Fibroblast of skin of right quadriceps (primary cell): ENCODE results near the gene PPP1R2C.

Source experiments
- DNase-seq: peaks from one replicate; pipeline ENCODE4 v3.0.0-alpha.2; 2013

The PPP1R2C gene

DNA sequence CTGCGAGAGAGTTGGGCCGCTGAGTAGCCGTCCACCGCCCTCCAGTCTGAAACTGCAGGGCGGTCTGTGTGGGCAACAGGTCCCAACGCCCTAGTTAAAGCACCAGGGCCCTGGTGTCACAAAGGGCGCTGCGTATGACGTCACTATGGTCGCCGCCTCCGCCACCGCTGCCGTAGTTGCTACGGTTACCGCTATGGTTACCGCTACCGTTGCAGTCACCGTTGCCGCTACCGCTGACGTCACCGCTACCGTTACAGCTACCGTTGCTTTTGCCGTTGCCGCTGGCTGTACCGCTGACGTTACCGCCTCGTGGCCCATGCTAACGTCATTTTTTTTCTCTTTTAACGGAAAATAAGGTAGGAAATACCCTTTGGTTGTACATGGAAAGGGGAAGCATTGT is at the start of gene PPP1R2C:
TSS of gene PPP1R2C (minus strand) at position 68 of the 400 bp plus-strand sequence. CDS start 84 bp downstream, outside the sequence.
- DNase-seq, result no peak

DNA sequence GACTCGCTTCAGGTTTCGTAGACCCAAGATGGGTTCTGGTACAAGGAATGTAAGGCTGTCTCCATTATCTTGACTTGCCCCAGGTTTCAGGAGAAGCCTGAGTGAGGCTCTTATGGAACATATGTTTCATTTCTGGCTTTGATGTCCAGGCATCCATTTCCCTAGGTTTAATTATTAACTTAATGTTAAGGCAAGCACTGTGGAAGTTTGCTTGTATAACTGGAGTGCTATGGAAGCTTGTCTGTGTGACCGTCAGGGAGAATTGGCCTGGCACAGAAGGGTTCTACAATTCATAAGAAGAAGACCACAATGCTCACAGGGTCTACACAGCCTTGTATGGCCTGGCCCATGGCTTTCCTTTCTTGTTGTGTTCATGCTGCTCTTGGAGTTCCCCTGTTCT is 47.2 kb upstream of the PPP1R2C start:
- DNase-seq, result no peak

GRCh38 chrX:42824541-42824940 is 46.6 kb upstream of the PPP1R2C start:
- DNase-seq, result no peak

DNA sequence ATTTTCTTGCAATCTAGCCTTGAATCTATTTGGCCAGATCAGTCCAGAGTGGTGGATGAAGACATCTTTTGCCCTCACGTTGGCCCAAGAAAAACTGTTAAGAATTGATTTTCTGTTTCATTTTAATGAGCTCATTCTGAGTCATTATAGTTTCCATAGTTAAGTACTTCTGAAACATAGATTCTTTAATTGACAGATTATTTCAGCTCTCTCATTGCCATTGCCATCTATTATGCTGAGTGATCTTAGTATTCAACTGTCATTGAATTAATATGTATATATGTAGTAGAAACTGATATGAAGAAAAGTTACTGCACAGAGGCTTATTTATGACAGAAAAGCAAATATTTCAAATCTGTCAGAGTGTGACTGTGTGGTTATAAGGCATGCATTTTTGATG is 45.5 kb upstream of the PPP1R2C start:
- no peak for DNase-seq

DNA sequence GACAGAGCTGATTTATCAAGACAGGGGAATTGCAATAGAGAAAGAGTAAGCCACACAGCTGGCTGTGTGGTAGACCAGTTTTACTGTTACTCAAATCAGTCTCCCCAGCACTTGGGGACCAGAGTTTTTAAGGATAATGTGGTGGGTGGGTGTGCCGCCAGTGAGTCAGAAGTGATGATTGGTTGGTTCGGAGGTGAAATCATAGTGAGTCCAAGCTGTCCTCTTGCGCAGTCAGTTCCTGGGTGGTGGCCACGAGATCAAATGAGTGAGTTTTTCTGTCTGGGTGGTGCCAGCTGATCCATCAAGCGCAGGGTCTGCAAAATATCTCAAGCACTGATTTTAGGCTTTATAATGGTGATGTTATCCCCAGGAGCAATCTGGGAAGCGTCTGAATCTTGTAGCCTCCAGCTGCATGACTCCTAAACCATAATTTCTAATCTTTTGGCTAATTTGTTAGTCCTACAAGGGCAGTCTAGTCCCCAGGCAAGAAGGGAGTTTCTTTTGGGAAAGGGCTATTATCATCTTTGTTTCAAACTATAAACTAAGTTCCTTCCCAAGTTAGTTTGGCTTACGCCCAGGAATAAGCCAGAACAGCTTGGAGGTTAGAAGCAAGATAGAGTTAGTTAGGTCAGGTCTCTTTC is 44.0 kb upstream of the PPP1R2C start:
- DNase-seq, result no peak

DNA sequence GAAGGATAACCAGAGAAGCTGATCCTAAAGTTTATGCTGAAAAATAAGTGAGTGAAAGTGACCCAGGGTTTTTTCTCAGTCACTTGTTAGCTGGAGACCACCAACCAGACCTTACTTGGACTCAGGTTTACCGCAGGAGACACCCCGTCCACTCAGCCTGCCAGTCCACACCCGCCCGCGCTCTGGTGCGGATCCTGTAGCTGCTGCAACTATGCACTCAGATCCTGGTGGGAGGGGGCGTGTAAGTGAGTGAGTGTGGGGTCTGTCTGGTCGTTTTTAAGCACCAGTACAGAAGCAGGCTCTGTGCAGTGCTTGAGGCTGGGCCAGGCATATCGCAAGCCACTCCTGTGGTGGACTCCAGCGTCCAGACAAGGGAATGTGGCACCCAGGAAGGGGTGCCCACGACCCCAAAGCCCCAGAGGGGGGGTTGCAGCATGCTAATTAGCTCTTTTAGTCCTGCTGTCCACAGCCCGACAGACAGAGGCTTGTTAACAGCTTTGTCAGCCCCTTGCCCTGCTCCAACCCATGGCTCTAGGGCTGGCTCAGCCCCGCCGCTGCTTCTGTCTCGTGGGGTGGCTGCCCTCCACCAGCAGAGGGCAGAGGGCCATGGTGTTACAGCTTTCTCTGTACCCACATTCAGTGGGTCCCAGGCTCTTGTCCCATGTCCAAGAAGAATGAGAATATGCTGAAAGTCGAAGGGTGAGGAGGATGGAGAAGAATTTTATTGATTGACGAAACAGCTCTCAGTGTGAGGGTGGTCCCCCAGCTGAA is 40.4 kb upstream of the PPP1R2C start:
- DNase-seq, result no peak

- no peak for DNase-seq
Observed at GRCh38 chrX:42809569-42809968, 31.6 kb upstream of the PPP1R2C start.

GRCh38 chrX:42807393-42807792 is 29.4 kb upstream of the PPP1R2C start:
- no peak for DNase-seq

- no peak for DNase-seq
Observed at GRCh38 chrX:42804524-42804923, 26.6 kb upstream of the PPP1R2C start.

GRCh38 chrX:42803320-42803719 is 25.4 kb upstream of the PPP1R2C start:
- DNase-seq, result peak; percentile 63

GRCh38 chrX:42797651-42798269 is 19.8 kb upstream of the PPP1R2C start:
- DNase-seq, result peak; percentile 57

DNA sequence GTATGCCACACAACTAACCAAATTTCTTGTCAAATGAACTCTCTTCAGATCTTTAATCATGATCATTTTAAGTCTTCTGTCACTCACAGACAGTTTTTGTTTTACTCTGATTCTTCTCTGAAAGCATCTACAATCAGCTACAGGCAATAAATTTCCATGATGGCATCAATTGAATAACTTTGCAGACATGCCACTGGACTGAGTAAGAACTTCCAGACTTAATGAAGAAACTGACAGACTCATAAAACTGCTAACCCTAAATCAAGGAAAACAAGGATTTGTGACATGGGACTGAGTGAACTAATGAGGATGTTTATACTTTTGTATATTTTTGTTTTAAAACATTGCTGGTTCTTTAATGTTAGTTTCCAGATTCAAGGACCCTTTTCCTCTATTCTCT is 5.5 kb upstream of the PPP1R2C start:
- DNase-seq, result no peak

DNA sequence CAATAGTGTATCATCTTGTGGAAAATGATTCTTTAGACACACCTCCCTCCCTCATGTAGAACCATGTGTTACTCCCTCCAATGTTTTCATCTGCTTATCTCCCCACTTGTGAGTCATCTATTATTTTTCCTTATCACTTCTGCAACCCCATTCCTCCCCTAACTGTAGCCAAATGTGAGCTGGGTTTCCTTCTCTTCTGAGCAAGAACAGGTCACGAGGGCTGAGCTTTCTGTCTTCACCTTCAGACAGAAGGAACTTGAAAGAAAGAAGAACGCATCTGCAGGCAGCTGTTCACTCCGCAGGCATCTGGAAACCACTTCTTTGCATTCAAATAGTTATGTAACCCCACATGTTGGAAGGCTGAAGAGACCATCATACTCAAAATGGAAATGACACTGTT is 1.8 kb downstream of the PPP1R2C start:
- DNase-seq, result no peak

GRCh38 chrX:42772874-42773273 is 5.1 kb downstream of the PPP1R2C start:
- DNase-seq, result no peak

DNA sequence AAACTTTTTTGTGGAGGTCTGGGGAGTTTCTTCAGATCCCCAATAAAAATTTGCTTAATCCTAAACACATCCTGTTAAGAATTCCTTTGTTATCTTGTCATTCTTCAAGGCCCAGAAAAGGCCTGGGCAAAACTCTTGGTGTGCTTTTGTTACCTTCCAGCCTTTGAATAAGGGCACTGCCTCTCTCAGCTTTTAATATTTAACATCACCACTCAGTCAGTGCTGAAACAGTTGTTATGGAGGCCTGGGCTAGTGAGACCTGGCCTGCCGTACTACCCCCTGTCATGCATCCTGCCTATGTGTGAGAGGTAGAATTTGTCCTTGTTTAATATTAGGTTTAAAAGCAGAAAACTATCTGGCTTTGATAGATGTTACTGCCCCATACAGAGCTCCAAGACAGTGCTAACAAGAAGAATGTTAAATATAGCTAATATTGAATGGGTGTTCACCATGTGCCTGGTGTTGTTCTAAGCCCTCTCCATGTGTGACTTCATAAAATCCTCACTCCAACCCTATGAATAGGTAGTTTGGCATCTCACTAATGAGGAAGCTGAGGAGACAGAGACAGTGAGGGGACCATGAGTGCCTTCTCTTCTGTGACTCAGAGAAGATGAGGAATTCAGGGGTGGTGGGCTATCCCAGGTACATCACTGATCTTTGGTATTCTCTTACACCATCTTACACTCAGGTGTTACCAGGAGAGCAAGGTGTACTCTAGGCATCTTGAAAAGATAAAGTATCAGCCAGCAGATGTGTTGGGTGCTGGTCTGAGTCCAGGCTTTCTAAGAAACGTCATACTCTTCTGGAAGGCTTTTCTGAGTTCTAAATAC is 6.2 kb downstream of the PPP1R2C start:
- DNase-seq, result peak; percentile 23

DNA sequence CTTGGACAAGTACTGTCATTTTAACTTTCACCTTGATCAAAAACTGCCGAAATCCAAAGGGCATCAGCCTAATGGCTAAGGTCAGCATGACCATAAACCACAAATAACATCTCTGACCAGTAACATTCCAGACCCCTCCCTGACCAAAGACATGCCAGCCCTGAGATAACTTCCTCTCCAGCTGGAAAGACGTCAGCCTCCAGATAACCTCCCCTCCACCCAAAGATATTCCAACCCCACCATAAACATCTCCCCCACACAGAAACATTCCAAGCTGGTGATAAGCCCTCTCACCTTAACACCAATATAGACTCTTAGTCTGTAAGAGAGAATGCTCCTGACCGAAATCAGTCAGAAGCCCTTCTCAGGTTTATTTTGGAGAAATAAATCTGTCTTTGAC is 7.4 kb downstream of the PPP1R2C start:
- DNase-seq, result no peak

DNA sequence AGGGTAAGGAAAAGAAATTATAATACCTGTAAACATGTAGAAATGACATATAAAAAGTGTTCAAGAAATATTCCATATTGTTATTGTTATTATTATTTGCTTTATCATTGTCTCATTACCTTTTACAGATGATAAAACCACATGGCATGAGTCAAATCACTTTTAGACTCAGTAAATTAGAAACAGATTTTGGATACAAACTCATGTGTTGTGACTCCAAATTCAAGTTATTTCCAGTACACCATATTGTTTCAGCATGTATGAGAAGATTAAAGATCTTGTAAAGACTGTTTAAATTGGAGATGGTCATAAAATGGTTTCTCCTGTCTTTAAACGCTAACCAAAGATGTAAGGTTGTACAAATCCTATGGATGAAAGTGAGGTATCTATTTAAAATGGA is 18.1 kb downstream of the PPP1R2C start:
- peak; percentile 17 for DNase-seq

DNA sequence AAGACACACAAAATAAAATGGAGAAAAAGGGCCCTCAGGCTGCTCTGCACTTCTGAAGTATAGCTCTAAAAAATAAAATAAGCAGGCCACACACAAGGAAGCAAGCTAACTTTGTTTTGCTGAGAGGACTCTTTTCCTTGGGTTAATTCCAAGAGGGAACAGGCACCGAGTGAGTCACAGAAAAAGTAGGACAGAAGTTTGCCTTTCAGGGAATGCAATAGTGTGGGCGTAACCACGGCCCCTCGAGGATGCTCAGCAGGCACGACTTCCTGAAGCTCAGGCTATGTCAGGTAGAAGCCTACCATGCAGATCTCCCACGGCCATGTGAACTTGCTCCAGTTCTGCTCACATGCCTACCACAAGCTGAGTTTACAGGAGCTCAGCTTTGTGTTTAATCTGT is 22.1 kb downstream of the PPP1R2C start:
- peak; percentile 74 for DNase-seq

- no peak for DNase-seq
Observed at GRCh38 chrX:42754603-42755002, 23.4 kb downstream of the PPP1R2C start.

DNA sequence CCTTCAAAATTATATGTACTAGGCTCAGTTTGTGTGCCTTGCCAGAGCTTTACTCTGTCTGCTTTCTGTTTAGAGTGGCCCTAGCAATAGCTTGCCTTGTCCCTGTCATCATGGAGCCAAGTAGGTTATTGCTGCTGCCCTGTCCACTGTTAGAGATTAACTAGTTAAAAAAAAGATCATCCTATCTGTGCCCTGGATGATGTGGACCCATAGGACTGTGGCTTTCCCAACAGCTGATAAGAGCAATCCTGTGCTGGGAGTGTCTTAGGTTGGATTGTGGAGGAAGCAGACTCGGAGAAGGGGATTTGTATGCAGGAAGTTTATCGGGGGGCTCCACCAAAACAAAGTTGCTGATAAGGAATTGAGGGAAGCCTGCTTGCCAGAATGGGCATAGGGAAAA is 23.8 kb downstream of the PPP1R2C start:
- DNase-seq, result no peak

DNA sequence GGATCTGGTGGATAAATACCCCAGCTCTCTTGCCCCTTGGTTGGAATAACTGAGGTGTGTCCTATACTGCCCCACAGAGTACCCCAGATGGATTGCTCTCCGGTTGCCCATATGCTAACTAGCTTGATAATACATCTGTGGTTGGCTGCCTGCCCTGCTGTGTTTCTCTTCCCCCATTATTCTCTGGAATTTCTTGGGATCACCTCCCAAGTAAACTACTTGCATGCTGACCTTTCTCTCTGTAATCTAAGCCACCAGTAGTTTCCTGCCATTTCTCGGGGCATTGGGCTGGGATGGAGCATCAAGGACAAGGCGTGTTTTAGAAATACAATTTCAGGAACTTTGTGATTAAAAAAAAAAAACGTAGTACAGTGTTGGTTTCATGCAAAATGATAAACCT is 25.2 kb downstream of the PPP1R2C start:
- DNase-seq, result peak; percentile 8

GRCh38 chrX:42751573-42751972 is 26.4 kb downstream of the PPP1R2C start:
- DNase-seq, result peak; percentile 15
